ENCODE data around the gene CELSR1.

Gene CELSR1, protein sequence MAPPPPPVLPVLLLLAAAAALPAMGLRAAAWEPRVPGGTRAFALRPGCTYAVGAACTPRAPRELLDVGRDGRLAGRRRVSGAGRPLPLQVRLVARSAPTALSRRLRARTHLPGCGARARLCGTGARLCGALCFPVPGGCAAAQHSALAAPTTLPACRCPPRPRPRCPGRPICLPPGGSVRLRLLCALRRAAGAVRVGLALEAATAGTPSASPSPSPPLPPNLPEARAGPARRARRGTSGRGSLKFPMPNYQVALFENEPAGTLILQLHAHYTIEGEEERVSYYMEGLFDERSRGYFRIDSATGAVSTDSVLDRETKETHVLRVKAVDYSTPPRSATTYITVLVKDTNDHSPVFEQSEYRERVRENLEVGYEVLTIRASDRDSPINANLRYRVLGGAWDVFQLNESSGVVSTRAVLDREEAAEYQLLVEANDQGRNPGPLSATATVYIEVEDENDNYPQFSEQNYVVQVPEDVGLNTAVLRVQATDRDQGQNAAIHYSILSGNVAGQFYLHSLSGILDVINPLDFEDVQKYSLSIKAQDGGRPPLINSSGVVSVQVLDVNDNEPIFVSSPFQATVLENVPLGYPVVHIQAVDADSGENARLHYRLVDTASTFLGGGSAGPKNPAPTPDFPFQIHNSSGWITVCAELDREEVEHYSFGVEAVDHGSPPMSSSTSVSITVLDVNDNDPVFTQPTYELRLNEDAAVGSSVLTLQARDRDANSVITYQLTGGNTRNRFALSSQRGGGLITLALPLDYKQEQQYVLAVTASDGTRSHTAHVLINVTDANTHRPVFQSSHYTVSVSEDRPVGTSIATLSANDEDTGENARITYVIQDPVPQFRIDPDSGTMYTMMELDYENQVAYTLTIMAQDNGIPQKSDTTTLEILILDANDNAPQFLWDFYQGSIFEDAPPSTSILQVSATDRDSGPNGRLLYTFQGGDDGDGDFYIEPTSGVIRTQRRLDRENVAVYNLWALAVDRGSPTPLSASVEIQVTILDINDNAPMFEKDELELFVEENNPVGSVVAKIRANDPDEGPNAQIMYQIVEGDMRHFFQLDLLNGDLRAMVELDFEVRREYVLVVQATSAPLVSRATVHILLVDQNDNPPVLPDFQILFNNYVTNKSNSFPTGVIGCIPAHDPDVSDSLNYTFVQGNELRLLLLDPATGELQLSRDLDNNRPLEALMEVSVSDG (N-terminal part only)

DNA sequence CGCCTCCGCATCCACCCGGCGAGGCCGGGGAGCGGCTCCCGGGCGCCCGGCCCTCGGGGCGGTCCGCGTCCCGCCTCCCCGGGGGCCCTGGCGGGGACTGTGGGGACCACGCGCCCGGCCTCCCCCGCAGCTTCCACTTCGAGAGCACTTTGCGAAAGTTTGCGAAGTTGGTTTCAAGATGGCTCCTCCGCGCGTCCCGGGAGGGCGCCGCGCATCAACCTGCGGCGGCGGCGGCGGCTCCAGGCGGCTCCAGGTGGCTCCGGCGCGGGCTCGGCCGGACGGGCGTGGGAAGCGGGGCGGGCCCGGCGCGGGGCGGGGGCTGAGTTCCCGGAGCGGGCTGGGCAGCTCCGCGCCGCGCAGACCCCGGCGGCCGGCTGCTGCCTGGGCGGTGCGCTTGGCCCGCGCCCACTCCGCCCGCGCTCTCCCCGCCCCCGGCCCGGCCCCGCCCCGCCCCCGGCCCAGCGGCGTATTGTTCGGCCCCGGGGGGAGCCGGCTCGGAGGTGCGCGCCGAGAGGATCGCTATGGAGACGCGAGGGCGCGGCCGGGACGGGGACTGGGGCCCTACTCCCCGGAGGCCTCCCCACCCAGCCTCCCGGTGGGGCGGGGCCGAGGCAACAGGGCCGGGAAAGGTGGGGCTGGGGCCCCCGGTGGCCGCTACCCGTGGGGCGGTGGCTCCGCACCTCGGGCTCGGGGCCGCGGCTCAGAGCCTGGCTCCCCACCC, at the start of gene CELSR1:
TSS of gene CELSR1 (minus strand) at position 396 of the 721 bp plus-strand sequence. CDS start 450 bp downstream, outside the sequence.
- DNase-seq = no peak

- no peak for DNase-seq
Observed at GRCh38 chr22:46587061-46587460, 49.6 kb upstream of the CELSR1 start.

DNA sequence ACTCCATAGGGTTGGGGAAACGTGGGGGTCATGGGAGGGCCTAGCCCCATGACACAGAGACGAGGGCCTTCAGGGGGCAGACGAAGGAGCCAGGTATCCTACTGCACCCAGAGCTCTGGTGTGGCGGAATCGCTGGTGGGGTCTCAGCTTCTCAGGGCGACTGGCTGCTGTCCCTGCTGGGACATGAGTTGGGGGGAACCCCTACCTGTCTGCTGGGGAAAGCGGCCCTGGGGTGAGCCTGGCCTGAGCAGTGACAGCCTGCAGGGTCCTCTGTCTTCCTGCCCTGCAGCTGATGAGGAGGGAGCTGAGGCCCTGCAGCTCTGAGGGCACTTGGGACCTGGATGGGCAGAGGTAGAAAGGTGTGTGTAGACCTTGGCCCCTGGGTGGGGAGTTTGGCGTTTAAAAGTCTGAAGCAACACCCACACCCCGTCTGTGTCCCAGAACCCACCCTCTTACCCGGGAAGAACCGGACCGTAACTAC, 49.2 kb upstream of the CELSR1 start:
- no peak for DNase-seq

DNA sequence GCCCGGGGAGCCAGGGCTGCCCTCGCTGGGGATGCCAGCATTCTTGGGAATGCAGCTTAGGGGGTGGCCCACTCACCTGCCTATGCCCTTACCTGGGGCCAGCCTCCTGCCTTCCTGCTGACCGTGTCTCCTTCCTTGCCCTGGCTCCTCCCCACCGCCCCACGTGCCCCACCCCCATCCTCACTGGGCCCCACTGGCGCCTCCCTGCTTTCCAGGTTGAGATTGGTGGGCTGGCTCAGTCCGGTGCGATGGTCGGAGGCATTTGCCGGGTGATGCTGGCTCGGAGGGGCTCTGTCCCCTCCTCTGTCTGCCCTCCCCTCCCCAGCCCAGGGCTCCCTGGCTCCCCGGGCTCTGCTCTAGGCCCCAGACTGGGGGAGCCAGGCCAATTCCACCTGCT, 48.7 kb upstream of the CELSR1 start:
- DNase-seq = no peak

DNA sequence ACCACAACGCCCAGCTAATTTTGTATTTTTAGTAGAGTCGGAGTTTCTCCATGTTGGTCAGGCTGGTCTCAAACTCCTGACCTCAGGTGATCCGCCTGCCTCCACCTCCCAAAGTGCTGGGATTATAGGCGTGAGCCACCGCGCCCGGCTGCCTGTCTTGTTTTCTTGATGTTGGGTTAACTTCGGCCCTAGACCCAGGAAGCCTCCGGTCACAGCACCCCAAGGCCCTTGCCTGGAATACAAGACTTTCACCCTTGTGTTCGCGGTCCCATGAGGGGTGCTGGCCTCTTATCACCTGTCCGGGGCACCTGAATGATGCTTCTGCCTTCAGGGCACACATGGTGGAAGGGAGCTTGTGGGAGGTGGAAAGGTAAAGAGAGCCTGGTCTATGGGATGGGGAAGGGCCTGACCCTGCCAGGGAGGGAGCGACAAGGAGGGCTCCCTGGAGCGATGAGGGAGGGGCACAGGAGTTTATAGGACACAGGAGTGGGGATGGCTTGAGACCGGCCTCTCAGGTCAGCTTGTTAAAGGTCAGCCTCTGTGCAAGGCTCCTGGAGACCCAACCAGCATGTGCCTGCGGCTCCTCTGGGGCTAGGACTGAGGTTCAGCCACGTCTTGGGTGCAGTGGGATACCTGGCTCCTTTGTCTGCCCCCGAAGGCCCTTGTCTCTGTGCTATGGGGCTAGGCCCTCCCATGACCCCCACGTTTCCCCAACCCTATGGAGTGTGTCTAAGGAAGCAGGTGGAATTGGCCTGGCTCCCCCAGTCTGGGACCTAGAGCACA, 48.1 kb upstream of the CELSR1 start:
- DNase-seq = no peak

DNA sequence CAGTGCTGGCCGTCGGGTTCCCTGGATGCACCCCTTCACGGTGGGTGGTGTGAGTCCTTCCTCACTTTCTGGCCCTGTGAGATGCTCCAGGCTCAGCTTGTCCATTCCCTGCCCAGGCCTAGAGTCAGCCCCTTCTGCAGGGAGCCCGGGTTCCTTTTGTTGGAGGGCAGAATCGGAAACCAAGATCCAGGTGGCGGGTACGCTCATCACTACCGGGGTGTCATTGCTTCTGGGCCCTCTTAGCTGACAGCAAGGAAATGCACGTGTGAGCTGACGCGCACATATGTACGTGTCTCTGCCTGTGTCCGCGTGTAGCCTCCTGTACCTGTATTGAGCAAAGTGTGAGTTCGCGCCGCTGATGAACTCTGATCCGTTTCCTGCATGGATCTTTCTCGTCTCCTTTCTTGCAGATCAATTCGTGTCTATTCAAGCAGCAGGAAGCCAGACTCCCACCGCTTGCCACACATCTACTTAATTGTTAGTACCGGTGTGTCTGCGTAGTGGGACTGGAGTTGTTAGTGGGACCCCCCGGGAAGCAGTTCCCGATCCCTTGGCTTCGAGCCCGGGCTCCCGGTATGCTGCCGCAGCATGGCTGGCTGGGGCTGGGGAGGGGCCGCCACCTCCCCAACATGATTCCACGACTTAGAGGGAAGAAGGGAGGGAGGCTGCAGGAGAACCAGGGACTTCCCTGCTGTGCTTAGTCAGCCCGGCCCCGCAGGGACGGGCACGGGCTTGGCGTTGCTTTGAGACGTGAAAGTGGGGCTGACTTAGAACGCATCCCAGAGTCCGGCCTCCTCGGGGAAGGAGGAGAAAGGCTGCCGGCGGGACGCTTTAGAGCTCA, 46.9 kb upstream of the CELSR1 start:
- no peak for DNase-seq

DNA sequence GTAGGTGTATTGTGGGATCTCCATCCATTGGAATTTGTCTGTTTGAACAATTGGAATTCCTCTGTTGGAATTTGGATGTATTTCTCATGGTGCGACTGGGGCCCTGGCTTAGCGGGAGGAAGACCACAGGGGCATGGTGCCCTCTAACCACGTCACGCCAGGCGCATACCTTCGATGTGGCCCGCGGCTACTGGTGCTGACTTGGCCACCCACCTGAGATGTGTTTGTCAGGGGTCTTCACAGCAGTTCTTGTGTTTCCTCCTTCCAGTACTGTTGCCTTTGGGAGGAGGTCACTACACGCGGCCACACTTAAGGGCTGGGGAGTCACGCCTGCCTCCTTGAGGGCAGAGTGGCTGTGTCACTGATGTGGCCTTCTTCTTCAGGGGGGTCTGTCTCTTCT, 46.2 kb upstream of the CELSR1 start:
- DNase-seq = no peak

- no peak for DNase-seq
Observed at GRCh38 chr22:46582281-46582933, 45.0 kb upstream of the CELSR1 start.

DNA sequence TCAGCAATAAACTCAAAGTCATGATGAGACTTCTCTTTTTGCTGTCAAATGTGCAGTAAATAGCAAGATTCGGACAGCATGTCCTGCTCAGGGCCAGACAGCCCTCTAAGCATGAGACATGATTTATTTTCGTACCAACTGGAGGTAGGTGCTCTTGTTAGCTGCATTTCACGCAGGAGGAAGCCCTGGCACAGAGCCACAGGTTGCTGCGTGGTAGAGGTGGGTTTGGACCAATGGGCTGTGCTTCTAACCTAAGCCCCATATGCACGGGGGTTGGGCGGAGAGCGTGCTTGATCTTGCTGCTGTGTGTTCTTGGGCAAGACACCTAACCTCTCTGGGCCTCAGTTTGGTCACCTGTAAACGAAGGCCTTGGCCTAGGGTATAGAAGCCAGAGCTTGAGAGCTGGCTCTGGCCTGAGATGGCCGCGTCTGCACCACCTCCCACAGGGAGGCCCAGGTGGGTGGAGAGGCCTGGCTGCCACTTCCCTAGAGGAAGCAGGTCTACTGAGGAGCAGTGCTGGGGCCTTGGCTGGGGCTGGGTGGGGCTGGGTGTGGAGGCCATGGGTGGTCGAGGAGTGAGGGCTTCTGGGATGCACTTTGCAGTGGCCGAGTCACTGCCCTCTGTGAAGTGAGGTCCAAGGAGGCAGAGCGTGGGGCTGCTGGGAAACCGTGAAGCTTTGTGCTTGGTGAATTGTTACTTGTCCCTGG, 44.3 kb upstream of the CELSR1 start:
- no peak for DNase-seq

GRCh38 chr22:46580940-46581537, 43.6 kb upstream of the CELSR1 start:
- no peak for DNase-seq

DNA sequence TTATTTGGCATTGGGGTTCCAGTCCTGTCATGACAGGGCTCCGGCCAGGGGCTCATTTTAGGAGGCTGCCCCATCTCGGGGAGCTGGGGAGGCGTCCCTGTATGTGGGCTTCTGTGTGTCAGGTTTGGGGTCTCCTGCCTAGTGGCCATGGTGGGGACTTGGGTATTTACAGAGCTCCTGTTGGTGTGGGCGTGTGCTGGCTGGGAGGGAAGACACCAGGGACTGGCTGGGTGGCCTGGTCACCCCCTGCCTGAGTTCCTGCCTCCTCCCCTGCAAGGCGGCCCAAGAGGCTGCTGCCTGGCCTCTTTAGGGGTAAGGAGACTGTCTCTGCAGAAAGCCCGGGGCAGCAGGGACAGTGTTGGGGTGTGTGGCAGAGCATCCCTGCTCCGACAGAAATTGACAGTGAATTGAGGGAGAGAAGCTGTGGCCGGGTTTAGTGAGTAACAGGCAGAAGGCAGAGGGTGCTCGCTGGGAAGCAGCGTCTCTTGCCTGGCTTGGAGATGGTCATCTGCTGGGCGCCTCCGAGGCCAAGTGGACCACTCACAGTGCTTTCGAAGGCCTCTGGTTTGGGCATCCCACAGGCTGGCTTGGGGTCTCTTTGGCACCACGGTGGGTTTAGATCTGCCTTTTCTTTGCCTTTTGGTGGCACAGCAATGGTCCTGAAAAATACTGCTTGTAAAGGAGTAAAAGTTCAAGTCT, 42.5 kb upstream of the CELSR1 start:
- DNase-seq = peak; percentile 11

GRCh38 chr22:46578824-46579561, 41.6 kb upstream of the CELSR1 start:
- peak; percentile 14 for DNase-seq

DNA sequence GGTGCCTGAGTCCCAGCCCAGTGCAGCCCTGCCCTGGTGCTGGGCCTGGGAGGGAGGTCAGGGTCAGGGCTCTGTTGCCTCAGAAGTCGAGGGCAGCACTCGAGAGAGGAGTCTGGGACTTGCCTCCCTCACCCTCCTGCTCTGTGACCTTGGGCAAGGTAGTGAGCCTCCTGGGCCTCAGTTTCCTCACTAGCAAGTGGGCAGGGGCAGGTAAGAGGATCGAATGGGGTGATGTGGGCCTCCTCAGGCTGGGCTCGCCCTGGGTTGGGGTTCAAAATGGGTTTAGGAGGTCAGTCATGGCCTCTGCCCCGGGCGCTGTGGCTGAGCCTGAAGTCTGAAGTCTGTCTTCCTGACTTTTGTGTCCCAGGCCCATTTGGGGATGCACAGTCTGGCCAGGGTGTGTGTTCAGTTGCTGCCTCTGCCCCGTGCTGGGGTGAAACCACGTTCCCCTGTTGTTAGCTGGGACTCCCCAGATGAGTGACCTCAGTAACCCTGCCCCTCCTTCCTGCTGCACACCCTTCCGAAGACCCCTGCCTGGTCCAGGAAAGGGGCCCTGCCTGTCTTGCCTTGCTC, 40.9 kb upstream of the CELSR1 start:
- DNase-seq = peak; percentile 13

DNA sequence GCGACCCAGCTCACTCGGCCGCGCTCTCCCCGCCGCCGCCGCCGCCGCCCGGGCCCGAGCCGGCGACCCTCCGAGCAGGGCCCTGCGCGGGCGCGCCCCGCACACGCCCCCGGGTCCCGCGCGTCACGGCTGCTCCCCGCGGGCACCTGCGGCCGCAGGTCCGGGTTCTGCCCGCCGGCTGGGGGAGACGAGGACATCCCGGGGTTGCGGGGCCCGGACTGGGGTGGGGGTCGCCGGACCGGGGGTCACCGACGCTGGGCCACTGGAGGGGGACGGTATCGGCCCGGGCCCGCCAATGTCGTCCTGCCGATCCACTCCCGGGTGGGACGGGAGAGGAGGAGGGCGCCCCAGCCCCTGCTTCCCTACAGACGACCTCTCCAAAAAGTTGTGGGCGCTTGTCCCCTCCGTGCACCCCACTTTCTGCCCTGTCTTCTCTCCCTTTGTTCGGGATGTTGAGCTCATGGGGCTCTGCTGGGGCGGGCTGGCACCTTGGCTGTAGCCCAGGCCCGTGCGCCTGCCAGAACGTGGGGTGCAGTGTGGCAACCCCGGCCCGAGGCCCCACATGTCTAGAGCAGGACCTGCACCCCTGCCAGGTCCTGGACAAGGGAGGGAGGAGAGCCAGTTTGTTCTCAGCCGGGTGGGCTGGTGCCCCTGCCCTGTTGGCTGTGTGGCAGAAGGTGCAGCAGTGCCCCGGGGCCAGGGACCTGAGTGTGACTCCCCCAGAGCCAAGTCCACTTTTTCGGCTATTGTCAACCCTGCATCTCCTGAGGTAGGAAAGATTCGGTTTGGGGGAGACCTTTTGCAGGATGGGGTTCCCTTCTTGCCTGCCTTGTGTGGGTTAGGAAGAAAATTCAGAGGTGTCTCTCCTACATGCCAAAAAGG, 40.2 kb upstream of the CELSR1 start:
- peak; percentile 32 for DNase-seq

GRCh38 chr22:46576556-46577367, 39.3 kb upstream of the CELSR1 start:
- DNase-seq = peak; percentile 71

Measured in activated CD8-positive, alpha-beta memory T cell treated with anti-CD3 and anti-CD28 coated beads, Interleukin-2, amount 50 U/mL, for 4 hours (primary cell).